ENCODE data around the gene VPS26B. TPM values are rescaled to one million over a fixed set of nuclear protein-coding genes. Genes with fewer than 3 reads are reported as not detected.

Gene VPS26B
- total RNA-seq, 4 donors from 2014 or later, result 30.2 to 50.2 (median 41.7) TPM

DNA sequence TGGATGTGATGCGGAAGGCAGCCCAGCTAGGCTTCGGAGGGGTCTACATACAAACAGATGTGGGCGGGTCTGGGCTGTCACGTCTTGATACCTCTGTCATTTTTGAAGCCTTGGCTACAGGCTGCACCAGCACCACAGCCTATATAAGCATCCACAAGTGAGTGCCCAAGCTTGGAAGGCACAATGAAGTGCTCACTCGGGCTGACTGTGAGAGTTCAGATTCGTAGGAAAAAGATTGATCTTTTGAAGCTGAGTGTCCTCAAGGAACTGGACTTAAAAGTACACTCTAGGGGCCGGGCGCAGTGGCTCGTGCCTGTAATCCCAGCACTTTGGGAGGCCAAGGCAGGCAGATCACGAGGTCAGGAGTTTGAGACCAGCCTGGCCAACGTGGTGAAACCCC is 32.6 kb downstream of the VPS26B start:
- Histone ChIP-seq H3K27me3 (no peaks in the 10 kb centered on the region), H3K9me3 (no peaks in the 10 kb centered on the region), H3K27ac (replicated peaks in 1 of 4) (no peak overlapping the region), H3K4me1 (peaks cover 11 to 34% (median 20%) of the 10 kb centered on the region in 4 donors), H3K4me3 (no peak overlapping the region), H3K36me3 (peaks cover 23 to 59% (median 53%) of the 10 kb centered on the region in 4 donors)
- no peak for DNase-seq (ENCODE audit: extremely low spot score)
- TF ChIP-seq POLR2AphosphoS5 (IDR thresholded peaks at IDR 0.05), result no peak
- TF ChIP-seq POLR2A (IDR thresholded peaks at IDR 0.05; ENCODE audit: low read depth), result no peak
- TF ChIP-seq EP300 (IDR thresholded peaks at IDR 0.05), result no peak
- TF ChIP-seq, protein P1, sequence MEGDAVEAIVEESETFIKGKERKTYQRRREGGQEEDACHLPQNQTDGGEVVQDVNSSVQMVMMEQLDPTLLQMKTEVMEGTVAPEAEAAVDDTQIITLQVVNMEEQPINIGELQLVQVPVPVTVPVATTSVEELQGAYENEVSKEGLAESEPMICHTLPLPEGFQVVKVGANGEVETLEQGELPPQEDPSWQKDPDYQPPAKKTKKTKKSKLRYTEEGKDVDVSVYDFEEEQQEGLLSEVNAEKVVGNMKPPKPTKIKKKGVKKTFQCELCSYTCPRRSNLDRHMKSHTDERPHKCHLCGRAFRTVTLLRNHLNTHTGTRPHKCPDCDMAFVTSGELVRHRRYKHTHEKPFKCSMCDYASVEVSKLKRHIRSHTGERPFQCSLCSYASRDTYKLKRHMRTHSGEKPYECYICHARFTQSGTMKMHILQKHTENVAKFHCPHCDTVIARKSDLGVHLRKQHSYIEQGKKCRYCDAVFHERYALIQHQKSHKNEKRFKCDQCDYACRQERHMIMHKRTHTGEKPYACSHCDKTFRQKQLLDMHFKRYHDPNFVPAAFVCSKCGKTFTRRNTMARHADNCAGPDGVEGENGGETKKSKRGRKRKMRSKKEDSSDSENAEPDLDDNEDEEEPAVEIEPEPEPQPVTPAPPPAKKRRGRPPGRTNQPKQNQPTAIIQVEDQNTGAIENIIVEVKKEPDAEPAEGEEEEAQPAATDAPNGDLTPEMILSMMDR (IDR thresholded peaks at IDR 0.05), result no peak
- WGBS, result 93% methylated on average over 11 of the region's 11 CpGs
- intact Hi-C loops (cut with DNase I), result no loop called here

DNA sequence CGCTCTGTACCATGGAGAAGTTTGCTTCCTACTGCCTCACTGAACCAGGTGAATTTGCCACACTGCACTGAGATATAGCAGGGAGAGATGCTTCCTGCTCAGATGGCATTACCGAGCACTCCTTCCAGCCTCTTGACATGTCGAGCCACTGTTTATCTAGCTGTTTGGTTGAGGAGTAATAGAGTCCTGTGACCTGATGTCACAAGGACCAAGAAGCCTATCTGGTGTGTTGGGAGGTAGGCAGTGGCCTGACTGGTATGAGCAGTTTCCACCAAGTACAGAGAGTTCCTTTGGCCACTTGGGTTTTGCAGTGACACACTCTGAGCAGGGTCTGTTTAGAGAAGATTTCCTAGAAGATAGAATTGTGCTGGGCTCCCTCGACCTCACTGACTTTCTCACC is 34.1 kb downstream of the VPS26B start:
- peaks cover 34 to 74% (median 68%) of the 10 kb centered on the region in 4 donors for H3K36me3 ChIP-seq
- TF ChIP-seq POLR2A (IDR thresholded peaks at IDR 0.05; ENCODE audit: low read depth), result no peak
- TF ChIP-seq, protein P1 (IDR thresholded peaks at IDR 0.05), result no peak
- no peak for TF ChIP-seq EP300 (IDR thresholded peaks at IDR 0.05)
- no peak for TF ChIP-seq POLR2AphosphoS5 (IDR thresholded peaks at IDR 0.05)
- intact Hi-C loops (cut with DNase I), result no loop called here

DNA sequence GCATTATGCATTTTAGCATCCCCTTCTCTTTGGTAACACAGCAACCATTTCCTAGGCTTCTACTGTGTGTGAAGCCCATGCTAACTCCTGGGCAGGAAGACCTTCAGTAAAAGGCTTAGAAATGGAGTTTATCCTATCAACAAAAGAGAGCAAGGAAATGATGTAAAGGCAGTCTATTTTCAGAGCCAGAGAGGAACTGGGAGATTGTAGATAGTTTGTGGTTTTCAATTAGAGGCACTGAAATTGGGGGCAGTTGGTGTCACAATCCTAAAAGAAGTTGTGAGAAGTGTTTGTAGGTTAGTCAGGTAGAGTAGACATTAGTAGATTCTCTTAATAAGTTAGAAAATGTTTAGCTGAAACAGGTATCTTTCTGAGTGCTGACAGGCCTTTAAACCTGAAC is 36.0 kb downstream of the VPS26B start:
- DNase-seq (ENCODE audit: extremely low spot score), result no peak
- Histone ChIP-seq H3K36me3 (peaks cover 35 to 93% (median 80%) of the 10 kb centered on the region in 4 donors), H3K4me3 (no peak overlapping the region), H3K4me1 (peaks cover 0 to 9% (median 0%) of the 10 kb centered on the region in 4 donors), H3K27me3 (no peaks in the 10 kb centered on the region), H3K27ac (replicated peaks in 1 of 4) (no peak overlapping the region), H3K9me3 (no peaks in the 10 kb centered on the region)
- TF ChIP-seq EP300 (IDR thresholded peaks at IDR 0.05) (no peak), POLR2A (IDR thresholded peaks at IDR 0.05; ENCODE audit: low read depth) (no peak), POLR2AphosphoS5 (IDR thresholded peaks at IDR 0.05) (no peak)
- TF ChIP-seq, protein P1 (IDR thresholded peaks at IDR 0.05), result no peak
- intact Hi-C loops (cut with DNase I), result no loop called here

More for the DNA sequence above, 34.1 kb downstream of the VPS26B start:
- no peak for DNase-seq (ENCODE audit: extremely low spot score)
- no peaks in the 10 kb centered on the region for H3K27me3 ChIP-seq
- no peaks in the 10 kb centered on the region for H3K9me3 ChIP-seq
- 88% methylated on average over 4 of the region's 4 CpGs for WGBS
- H3K27ac ChIP-seq (replicated peaks in 1 of 4), result no peak overlapping the region
- peaks cover 11 to 27% (median 14%) of the 10 kb centered on the region in 4 donors for H3K4me1 ChIP-seq
- no peak overlapping the region for H3K4me3 ChIP-seq

DNA sequence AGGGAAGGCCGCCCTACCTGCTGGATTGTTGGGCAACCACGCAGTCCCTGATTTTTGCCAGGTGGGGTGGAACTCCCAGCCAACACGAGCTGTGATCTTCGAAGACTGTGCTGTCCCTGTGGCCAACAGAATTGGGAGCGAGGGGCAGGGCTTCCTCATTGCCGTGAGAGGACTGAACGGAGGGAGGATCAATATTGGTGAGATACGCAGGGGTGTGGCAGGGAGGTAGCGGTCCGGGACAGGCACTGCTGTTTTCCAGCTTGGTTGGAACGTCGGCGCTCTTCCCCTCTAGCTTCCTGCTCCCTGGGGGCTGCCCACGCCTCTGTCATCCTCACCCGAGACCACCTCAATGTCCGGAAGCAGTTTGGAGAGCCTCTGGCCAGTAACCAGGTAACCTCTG is 36.5 kb downstream of the VPS26B start:
- H3K9me3 ChIP-seq, result no peaks in the 10 kb centered on the region

More for the DNA sequence above, 36.5 kb downstream of the VPS26B start:
- no peak for TF ChIP-seq EP300 (IDR thresholded peaks at IDR 0.05)
- no peak for TF ChIP-seq POLR2AphosphoS5 (IDR thresholded peaks at IDR 0.05)
- no peak for TF ChIP-seq POLR2A (IDR thresholded peaks at IDR 0.05; ENCODE audit: low read depth)
- TF ChIP-seq, protein P1 (IDR thresholded peaks at IDR 0.05), result no peak
- Histone ChIP-seq H3K27ac (replicated peaks in 1 of 4) (no peak overlapping the region), H3K27me3 (no peaks in the 10 kb centered on the region), H3K4me1 (peaks cover 0 to 4% (median 0%) of the 10 kb centered on the region in 4 donors), H3K36me3 (peaks cover 35 to 93% (median 80%) of the 10 kb centered on the region in 4 donors), H3K4me3 (no peak overlapping the region)
- 93% methylated on average over 16 of the region's 16 CpGs for WGBS
- no peak for DNase-seq (ENCODE audit: extremely low spot score)
- intact Hi-C loops (cut with DNase I), result no loop called here
